K562 (cell line): ENCODE measurements around the gene SLC30A1. TPM values are rescaled to one million over a fixed set of nuclear protein-coding genes. Genes with fewer than 3 reads are reported as not detected.

Experiments
- CREM ChIP-seq: IDR thresholded peaks from 2 replicates; pipeline ENCODE4 v1.6.1; 2014; ENCODE audit warnings: antibody characterized with exemption, low read depth
- EP300 ChIP-seq: IDR thresholded peaks from 2 replicates; pipeline ENCODE4 v1.6.1; 2012; ENCODE audit warnings: low read length, improper control_type of control experiment
- NFIC ChIP-seq: fragments of 450-650 bp; IDR thresholded peaks from 2 replicates; pipeline ENCODE4 v1.6.1; 2017; ENCODE audit warnings: mild to moderate bottlenecking, inconsistent platforms
- NR2C1 ChIP-seq, 2 experiments: fragments of 450-650 bp; IDR thresholded peaks; 2 replicates each; pipeline ENCODE4 v1.6.1; 2017; ENCODE audit warnings: mild to moderate bottlenecking in 2 of 2, antibody characterized with exemption in 1 of 2, inconsistent platforms in 1 of 2, missing compliant biosample characterization in 1 of 2, missing genetic modification characterization in 1 of 2
- NR4A1 ChIP-seq, 2 experiments: fragments of 250-450 bp in 1 of 2; fragments of 450-650 bp in 1 of 2; sonication (Bioruptor Pico) in 1 of 2; IDR thresholded peaks; 2 replicates each; pipeline versions ENCODE4 v1.4.0 to v1.6.1; 2016 to 2020; ENCODE audit warnings: mild to moderate bottlenecking in 2 of 2, missing compliant biosample characterization in 1 of 2, missing genetic modification characterization in 1 of 2, moderate library complexity in 1 of 2
- POLR2AphosphoS5 ChIP-seq: IDR thresholded peaks from 2 replicates; pipeline ENCODE4 v1.6.1; 2011; ENCODE audit warnings: mild to moderate bottlenecking, low read depth, low read length, moderate library complexity; ENCODE audit not compliant: control insufficient read depth, insufficient read depth
- SNRNP70 ChIP-seq: fragments of 200-400 bp; formaldehyde crosslinking; optimal IDR thresholded peaks from 2 replicates; pipeline ENCODE3; 2017; ENCODE audit warnings: low read depth, low read length
- XRCC5 ChIP-seq: fragments of 200-400 bp; formaldehyde crosslinking; IDR thresholded peaks from 2 replicates; pipeline ENCODE4 v1.6.1; 2017; ENCODE audit warnings: low read depth, mild to moderate bottlenecking, low read length
- ZNF644 ChIP-seq: fragments of 200-800 bp; sonication (Bioruptor generic); IDR thresholded peaks from 2 replicates; pipeline ENCODE4 v1.6.1; 2016; ENCODE audit warnings: low read depth, missing genetic modification characterization, missing compliant biosample characterization
- ZSCAN29 ChIP-seq: fragments of 450-650 bp; IDR thresholded peaks from 2 replicates; pipeline ENCODE4 v1.6.1; 2017
- polyA plus RNA-seq, 8 experiments: library from polyadenylated mRNA; depleted of rRNA in 4 of 8; stranded (reverse) in 5 of 8; unstranded in 3 of 8; fragments of >200 nt; fragmentation: Nextera tagmentation in 2 of 8; fragmentation: Illumina TruSeq in 1 of 8; extraction: Ambion mirVana in 2 of 8; extraction: Trizol in 1 of 8; gene quantifications; 2 replicates each; pipeline versions ENCODE4 v1.2.1 to v1.2.3, GENCODE V29; 2011 to 2014; ENCODE audit warnings: inconsistent platforms in 1 of 8, missing spikeins in 1 of 8
- total RNA-seq, 7 experiments: library from RNA; depleted of rRNA in 6 of 7; stranded (reverse); fragments of >200 nt in 6 of 7; fragmentation: Illumina TruSeq in 2 of 7; extraction: Trizol in 2 of 7; gene quantifications; 2 replicates each; pipeline versions ENCODE4 v1.2.1 to v1.2.3, GENCODE V29; 2011 to 2021; ENCODE audit warnings: low replicate concordance in 1 of 7
- TF ChIP-seq, protein P1 (sequence below), 2 experiments: IDR thresholded peaks in 1 of 2; conservative IDR thresholded peaks in 1 of 2; 2 replicates each; pipeline ENCODE4 v1.6.1; 2016; ENCODE audit warnings: low read depth in 2 of 2, mild to moderate bottlenecking in 1 of 2, missing compliant biosample characterization in 1 of 2, missing genetic modification characterization in 1 of 2, moderate library complexity in 1 of 2
- TF ChIP-seq, protein P2 (sequence below): fragments of 250-450 bp; sonication (Bioruptor Pico); IDR thresholded peaks from 2 replicates; pipeline ENCODE4 v1.5.0; 2022; ENCODE audit warnings: mild to moderate bottlenecking
- TF ChIP-seq, protein P3 (sequence below), 2 experiments: fragments of 450-650 bp in 1 of 2; IDR thresholded peaks; 2 replicates each; pipeline ENCODE4 v1.6.1; 2011 to 2017; ENCODE audit warnings: low read depth in 2 of 2, antibody characterized with exemption in 1 of 2, borderline replicate concordance in 1 of 2, low read length in 1 of 2, mild to moderate bottlenecking in 1 of 2, mixed read lengths in 1 of 2; ENCODE audit not compliant: control insufficient read depth in 1 of 2
- TF ChIP-seq, protein P4 (sequence below): fragments of 200-800 bp; sonication (Bioruptor generic); IDR thresholded peaks from 2 replicates; pipeline ENCODE4 v1.6.1; 2017; ENCODE audit warnings: missing genetic modification characterization, missing compliant biosample characterization

The SLC30A1 gene
- total and polyA plus RNA-seq, 9 of the 15 experiments (the other 6 are each of a cell fraction or from before 2014, with no cell fraction given): 4.1 to 14.4 (median 6.6) TPM

DNA sequence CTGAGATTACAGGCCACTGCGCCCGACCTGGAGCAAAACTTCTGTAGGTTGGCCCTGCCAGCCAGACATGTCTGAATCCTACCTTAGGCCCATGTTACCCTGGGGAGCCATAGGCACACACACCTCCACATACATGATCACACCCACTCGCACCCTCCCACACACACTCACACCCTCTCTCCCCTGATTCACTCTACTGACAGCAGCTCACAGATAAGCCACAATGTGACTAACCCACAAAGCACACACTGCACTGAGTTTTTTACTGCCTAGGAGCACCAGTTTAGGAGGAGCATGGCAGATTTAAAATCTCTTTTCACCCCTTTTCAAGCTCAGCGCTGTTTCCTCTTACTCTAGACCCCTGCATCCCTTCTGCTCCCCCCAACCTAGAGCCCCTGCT is 41.7 kb downstream of the SLC30A1 start (continued):
- TF ChIP-seq, protein P1, sequence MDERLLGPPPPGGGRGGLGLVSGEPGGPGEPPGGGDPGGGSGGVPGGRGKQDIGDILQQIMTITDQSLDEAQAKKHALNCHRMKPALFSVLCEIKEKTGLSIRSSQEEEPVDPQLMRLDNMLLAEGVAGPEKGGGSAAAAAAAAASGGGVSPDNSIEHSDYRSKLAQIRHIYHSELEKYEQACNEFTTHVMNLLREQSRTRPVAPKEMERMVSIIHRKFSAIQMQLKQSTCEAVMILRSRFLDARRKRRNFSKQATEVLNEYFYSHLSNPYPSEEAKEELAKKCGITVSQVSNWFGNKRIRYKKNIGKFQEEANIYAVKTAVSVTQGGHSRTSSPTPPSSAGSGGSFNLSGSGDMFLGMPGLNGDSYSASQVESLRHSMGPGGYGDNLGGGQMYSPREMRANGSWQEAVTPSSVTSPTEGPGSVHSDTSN (CRISPR knock-in tag; IDR thresholded peaks at IDR 0.05; ENCODE audit: low read depth): no peak
- TF ChIP-seq, protein P1 (tag; conservative IDR thresholded peaks at IDR 0.05; ENCODE audit: low read depth): peak; percentile 90
- TF ChIP-seq NFIC (no peak), ZNF644 (tag) (no peak), SNRNP70 (no peak), EP300 (peak; percentile 41; the same call in 1 of the 2 replicates), XRCC5 (no peak), NR4A1 (CRISPR knock-in tag; IDR thresholded peaks at IDR 0.05) (no peak), NR4A1 (tag; IDR thresholded peaks at IDR 0.05) (no peak), POLR2AphosphoS5 (no peak), CREM (peak; percentile 61; the same call in 1 of the 2 replicates), NR2C1 (IDR thresholded peaks at IDR 0.05) (no peak), NR2C1 (tag; IDR thresholded peaks at IDR 0.05) (no peak), ZSCAN29 (no peak)
- TF ChIP-seq, protein P2, sequence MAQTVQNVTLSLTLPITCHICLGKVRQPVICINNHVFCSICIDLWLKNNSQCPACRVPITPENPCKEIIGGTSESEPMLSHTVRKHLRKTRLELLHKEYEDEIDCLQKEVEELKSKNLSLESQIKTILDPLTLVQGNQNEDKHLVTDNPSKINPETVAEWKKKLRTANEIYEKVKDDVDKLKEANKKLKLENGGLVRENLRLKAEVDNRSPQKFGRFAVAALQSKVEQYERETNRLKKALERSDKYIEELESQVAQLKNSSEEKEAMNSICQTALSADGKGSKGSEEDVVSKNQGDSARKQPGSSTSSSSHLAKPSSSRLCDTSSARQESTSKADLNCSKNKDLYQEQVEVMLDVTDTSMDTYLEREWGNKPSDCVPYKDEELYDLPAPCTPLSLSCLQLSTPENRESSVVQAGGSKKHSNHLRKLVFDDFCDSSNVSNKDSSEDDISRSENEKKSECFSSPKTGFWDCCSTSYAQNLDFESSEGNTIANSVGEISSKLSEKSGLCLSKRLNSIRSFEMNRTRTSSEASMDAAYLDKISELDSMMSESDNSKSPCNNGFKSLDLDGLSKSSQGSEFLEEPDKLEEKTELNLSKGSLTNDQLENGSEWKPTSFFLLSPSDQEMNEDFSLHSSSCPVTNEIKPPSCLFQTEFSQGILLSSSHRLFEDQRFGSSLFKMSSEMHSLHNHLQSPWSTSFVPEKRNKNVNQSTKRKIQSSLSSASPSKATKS: no peak
- TF ChIP-seq, protein P3, sequence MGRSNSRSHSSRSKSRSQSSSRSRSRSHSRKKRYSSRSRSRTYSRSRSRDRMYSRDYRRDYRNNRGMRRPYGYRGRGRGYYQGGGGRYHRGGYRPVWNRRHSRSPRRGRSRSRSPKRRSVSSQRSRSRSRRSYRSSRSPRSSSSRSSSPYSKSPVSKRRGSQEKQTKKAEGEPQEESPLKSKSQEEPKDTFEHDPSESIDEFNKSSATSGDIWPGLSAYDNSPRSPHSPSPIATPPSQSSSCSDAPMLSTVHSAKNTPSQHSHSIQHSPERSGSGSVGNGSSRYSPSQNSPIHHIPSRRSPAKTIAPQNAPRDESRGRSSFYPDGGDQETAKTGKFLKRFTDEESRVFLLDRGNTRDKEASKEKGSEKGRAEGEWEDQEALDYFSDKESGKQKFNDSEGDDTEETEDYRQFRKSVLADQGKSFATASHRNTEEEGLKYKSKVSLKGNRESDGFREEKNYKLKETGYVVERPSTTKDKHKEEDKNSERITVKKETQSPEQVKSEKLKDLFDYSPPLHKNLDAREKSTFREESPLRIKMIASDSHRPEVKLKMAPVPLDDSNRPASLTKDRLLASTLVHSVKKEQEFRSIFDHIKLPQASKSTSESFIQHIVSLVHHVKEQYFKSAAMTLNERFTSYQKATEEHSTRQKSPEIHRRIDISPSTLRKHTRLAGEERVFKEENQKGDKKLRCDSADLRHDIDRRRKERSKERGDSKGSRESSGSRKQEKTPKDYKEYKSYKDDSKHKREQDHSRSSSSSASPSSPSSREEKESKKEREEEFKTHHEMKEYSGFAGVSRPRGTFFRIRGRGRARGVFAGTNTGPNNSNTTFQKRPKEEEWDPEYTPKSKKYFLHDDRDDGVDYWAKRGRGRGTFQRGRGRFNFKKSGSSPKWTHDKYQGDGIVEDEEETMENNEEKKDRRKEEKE (IDR thresholded peaks at IDR 0.05; ENCODE audit: borderline replicate concordance in 1 of 2, control insufficient read depth in 1 of 2, low read depth in 2 of 2, low read length in 1 of 2): no peak
- TF ChIP-seq, protein P4, sequence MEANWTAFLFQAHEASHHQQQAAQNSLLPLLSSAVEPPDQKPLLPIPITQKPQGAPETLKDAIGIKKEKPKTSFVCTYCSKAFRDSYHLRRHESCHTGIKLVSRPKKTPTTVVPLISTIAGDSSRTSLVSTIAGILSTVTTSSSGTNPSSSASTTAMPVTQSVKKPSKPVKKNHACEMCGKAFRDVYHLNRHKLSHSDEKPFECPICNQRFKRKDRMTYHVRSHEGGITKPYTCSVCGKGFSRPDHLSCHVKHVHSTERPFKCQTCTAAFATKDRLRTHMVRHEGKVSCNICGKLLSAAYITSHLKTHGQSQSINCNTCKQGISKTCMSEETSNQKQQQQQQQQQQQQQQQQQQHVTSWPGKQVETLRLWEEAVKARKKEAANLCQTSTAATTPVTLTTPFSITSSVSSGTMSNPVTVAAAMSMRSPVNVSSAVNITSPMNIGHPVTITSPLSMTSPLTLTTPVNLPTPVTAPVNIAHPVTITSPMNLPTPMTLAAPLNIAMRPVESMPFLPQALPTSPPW (CRISPR knock-in tag): peak; percentile 73
